ENCODE results near the gene LGALS3BP.
"Not testable (repeated sequence)": the region's sequence is repeated elsewhere in the genome, so short reads cannot be mapped to it uniquely, and the experiment has no call there.

The LGALS3BP gene

GRCh38 chr17:78962345-78962983 lies 17.3 kb downstream of the LGALS3BP start:
- no peak for DNase-seq

GRCh38 chr17:78961571-78961970 lies 18.2 kb downstream of the LGALS3BP start:
- DNase-seq, result no peak

GRCh38 chr17:78960928-78961327 lies 18.8 kb downstream of the LGALS3BP start:
- DNase-seq, result no peak

GRCh38 chr17:78959803-78960202 lies 19.9 kb downstream of the LGALS3BP start:
- no peak for DNase-seq

GRCh38 chr17:78958641-78959127 lies 21.0 kb downstream of the LGALS3BP start:
- no peak for DNase-seq

- DNase-seq, result no peak
These were observed 22.6 kb downstream of the LGALS3BP start for GRCh38 chr17:78957128-78957527.

- no peak for DNase-seq
These were observed 23.5 kb downstream of the LGALS3BP start for GRCh38 chr17:78956254-78956653.

GRCh38 chr17:78954684-78955083 lies 25.0 kb downstream of the LGALS3BP start:
- no peak for DNase-seq

GRCh38 chr17:78953356-78954350 lies 26.1 kb downstream of the LGALS3BP start:
- DNase-seq, result no peak

GRCh38 chr17:78952706-78953105 lies 27.0 kb downstream of the LGALS3BP start:
- DNase-seq, result no peak

GRCh38 chr17:78951967-78952551 lies 27.7 kb downstream of the LGALS3BP start:
- no peak for DNase-seq

GRCh38 chr17:78950870-78951269 lies 28.9 kb downstream of the LGALS3BP start:
- DNase-seq, result no peak

- no peak for DNase-seq
These were observed 32.2 kb downstream of the LGALS3BP start for GRCh38 chr17:78947235-78948149.

- no peak for DNase-seq
These were observed 33.1 kb downstream of the LGALS3BP start for GRCh38 chr17:78946631-78947030.

GRCh38 chr17:78946131-78946530 lies 33.6 kb downstream of the LGALS3BP start:
- DNase-seq, result no peak

- DNase-seq, result not testable (repeated sequence)
These were observed 34.3 kb downstream of the LGALS3BP start for GRCh38 chr17:78945455-78945854.

GRCh38 chr17:78944956-78945355 lies 34.8 kb downstream of the LGALS3BP start:
- DNase-seq, result no peak

- DNase-seq, result no peak
These were observed 35.7 kb downstream of the LGALS3BP start for GRCh38 chr17:78944026-78944425.

GRCh38 chr17:78940708-78941107 lies 39.0 kb downstream of the LGALS3BP start:
- DNase-seq, result no peak

- no peak for DNase-seq
These were observed 39.5 kb downstream of the LGALS3BP start for GRCh38 chr17:78940258-78940657.

GRCh38 chr17:78939615-78940014 lies 40.1 kb downstream of the LGALS3BP start:
- no peak for DNase-seq

- DNase-seq, result no peak
These were observed 42.2 kb downstream of the LGALS3BP start for GRCh38 chr17:78937561-78937960.

Measured in activated CD4-positive, alpha-beta T cell treated with anti-CD3 and anti-CD28 coated beads, Interleukin-2, amount 50 U/mL, for 48 hours (primary cell).